ENCODE data around the gene INF2. TPM values are rescaled to one million over a fixed set of nuclear protein-coding genes. Genes with fewer than 3 reads are reported as not detected.

The INF2 gene
- total and polyA plus RNA-seq, 2 experiments from 2014 or later, result 36.7 to 75.5 TPM

GRCh38 chr14:104742586-104743455, 53.4 kb downstream of the INF2 start (continued):
- TF ChIP-seq, protein P1, sequence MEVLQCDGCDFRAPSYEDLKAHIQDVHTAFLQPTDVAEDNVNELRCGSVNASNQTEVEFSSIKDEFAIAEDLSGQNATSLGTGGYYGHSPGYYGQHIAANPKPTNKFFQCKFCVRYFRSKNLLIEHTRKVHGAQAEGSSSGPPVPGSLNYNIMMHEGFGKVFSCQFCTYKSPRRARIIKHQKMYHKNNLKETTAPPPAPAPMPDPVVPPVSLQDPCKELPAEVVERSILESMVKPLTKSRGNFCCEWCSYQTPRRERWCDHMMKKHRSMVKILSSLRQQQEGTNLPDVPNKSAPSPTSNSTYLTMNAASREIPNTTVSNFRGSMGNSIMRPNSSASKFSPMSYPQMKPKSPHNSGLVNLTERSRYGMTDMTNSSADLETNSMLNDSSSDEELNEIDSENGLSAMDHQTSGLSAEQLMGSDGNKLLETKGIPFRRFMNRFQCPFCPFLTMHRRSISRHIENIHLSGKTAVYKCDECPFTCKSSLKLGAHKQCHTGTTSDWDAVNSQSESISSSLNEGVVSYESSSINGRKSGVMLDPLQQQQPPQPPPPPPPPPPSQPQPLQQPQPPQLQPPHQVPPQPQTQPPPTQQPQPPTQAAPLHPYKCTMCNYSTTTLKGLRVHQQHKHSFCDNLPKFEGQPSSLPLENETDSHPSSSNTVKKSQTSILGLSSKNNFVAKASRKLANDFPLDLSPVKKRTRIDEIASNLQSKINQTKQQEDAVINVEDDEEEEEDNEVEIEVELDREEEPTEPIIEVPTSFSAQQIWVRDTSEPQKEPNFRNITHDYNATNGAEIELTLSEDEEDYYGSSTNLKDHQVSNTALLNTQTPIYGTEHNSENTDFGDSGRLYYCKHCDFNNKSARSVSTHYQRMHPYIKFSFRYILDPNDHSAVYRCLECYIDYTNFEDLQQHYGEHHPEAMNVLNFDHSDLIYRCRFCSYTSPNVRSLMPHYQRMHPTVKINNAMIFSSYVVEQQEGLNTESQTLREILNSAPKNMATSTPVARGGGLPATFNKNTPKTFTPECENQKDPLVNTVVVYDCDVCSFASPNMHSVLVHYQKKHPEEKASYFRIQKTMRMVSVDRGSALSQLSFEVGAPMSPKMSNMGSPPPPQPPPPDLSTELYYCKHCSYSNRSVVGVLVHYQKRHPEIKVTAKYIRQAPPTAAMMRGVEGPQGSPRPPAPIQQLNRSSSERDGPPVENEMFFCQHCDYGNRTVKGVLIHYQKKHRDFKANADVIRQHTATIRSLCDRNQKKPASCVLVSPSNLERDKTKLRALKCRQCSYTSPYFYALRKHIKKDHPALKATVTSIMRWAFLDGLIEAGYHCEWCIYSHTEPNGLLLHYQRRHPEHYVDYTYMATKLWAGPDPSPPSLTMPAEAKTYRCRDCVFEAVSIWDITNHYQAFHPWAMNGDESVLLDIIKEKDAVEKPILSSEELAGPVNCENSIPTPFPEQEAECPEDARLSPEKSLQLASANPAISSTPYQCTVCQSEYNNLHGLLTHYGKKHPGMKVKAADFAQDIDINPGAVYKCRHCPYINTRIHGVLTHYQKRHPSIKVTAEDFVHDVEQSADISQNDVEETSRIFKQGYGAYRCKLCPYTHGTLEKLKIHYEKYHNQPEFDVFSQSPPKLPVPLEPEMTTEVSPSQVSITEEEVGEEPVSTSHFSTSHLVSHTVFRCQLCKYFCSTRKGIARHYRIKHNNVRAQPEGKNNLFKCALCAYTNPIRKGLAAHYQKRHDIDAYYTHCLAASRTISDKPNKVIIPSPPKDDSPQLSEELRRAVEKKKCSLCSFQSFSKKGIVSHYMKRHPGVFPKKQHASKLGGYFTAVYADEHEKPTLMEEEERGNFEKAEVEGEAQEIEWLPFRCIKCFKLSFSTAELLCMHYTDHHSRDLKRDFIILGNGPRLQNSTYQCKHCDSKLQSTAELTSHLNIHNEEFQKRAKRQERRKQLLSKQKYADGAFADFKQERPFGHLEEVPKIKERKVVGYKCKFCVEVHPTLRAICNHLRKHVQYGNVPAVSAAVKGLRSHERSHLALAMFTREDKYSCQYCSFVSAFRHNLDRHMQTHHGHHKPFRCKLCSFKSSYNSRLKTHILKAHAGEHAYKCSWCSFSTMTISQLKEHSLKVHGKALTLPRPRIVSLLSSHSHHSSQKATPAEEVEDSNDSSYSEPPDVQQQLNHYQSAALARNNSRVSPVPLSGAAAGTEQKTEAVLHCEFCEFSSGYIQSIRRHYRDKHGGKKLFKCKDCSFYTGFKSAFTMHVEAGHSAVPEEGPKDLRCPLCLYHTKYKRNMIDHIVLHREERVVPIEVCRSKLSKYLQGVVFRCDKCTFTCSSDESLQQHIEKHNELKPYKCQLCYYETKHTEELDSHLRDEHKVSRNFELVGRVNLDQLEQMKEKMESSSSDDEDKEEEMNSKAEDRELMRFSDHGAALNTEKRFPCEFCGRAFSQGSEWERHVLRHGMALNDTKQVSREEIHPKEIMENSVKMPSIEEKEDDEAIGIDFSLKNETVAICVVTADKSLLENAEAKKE (CRISPR knock-in tag; IDR thresholded peaks at IDR 0.05), result no peak
- TF ChIP-seq ETS1 (IDR thresholded peaks at IDR 0.05), result no peak

DNA sequence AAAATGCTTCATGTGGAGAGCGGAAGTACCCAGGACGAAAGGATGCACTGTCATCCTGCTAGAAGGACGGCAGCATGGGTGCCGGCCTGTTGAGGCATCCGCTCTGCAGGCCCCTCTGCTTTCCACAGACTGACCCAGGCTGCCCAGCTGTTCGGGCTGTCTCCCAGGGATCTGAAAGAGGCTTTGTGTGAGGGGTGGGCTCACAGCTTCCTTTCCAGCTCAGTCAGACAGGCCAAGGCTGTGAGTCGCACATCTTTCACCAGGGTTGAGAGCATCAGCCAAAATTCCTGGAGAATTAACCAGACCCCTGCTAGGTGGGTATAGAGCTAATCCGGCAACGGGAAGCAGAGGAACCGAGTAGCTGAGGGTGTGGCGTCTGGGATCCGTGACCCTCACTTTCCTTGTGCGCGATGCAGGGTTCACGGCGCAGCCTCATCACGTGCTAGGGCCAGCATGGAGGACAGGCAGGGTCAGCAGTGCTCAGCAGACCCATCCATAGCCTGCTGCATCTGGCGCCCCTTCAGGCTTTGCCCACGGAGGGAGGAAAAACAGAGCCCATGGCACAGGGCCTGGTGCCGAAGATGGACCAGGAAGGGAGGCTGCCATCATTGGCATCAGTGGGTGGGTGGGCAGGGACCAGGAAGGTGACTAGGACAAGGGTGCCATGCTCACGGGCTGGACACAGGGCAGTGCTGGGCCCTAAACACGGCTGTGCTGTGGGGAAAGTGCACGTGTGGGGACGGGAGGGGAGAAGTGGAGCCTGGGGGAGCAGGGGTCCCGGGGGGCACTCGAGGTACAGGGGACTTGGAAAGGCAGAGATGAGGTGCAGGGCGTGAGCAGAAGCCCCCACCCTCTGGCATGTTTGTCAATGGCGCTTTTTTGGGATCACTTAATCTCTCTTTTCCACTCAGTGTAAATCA, 54.3 kb downstream of the INF2 start:
- Histone ChIP-seq H3K27ac (ENCODE audit: low read depth) (no peak overlapping the region), H3K27me3 (ENCODE audit: insufficient read depth) (no peaks in the 10 kb centered on the region), H4K20me1 (replicated peaks; ENCODE audit: insufficient read depth) (no peaks in the 10 kb centered on the region), H3K4me3 (no peak overlapping the region), H3F3A (replicated peaks; ENCODE audit: low read depth) (no peaks in the 10 kb centered on the region), H2AFZ (no peak overlapping the region), H3K4me2 (no peak overlapping the region), H3K79me2 (replicated peaks; ENCODE audit: insufficient read depth) (no peaks in the 10 kb centered on the region), H3K36me3 (ENCODE audit: insufficient read depth) (no peaks in the 10 kb centered on the region), H3K4me1 (ENCODE audit: insufficient read depth) (no peaks in the 10 kb centered on the region), H3K9me2 (ENCODE audit: insufficient read depth) (no peaks in the 10 kb centered on the region)
- ATAC-seq, result no peak
- H3K36me3 Mint-ChIP-seq (ENCODE audit: low read depth), result 0 out of 3 replicates have a peak, but pooled peaks cover 3% of the 10 kb centered on the region
- H3K4me1 Mint-ChIP-seq, result no peaks in the 10 kb centered on the region
- H3K4me3 Mint-ChIP-seq, result no peak overlapping the region
- TF ChIP-seq CREB1 (CRISPR knock-in tag; IDR thresholded peaks at IDR 0.05; ENCODE audit: low read depth) (no peak), NANOG (IDR thresholded peaks at IDR 0.05; ENCODE audit: borderline replicate concordance) (no peak), POLR2AphosphoS5 (IDR thresholded peaks at IDR 0.05; ENCODE audit: low read depth) (no peak)
- no peak overlapping the region for H3K27ac Mint-ChIP-seq
- peaks cover 16% of the 10 kb centered on the region for H3K27me3 Mint-ChIP-seq (ENCODE audit: insufficient read depth, low read depth, poor library complexity)
- H3K9me3 Mint-ChIP-seq, result no peaks in the 10 kb centered on the region
- no peak for DNase-seq (ENCODE audit: low spot score)
